Measurements from ENCODE around the gene SELENOT.

SELENOT gene

DNA sequence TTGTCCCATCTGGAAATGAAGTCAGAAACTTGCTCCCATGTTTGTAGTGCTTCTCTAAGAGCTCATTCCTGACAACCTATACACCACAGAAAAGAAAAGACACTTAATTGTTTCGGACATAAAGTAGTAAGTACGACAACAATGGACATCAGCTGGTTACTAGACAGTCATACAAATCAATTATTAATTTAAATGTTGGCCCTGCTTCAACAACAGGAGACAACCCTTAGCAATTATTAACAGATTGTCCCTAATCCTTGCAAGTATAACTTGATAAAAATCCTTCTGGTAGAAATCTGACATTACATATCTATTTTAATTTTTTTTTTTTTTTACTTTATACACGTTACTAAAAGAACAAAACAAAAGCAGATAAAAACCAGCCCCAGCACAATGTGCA, 70.8 kb downstream of the SELENOT start:
- DNase-seq, result no peak

DNA sequence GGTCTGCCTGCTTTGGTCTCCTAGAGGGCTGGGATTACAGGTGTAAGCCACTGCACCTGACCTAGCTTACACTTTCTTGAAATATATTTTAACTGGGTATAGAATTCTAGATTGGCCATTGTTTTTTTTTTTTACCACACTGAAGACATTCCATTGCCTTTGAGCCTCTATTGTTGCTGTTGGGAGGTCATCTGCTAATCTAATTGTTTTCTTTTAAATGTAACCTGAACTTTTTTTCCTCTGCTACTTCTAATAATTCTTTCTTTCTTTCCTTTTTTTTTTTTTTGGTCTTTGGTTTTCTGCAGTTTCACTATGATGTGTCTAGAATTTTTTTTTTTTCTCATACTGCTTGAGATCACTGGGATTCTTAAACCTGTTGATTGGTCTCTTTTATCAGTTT, 72.5 kb downstream of the SELENOT start:
- DNase-seq, result no peak
